GM23338 (cell line): Measurements from ENCODE around the gene KDM7A.

Experiments
- CREB1 ChIP-seq: fragments of 250-450 bp; sonication (Bioruptor Pico); IDR thresholded peaks from 2 replicates; pipeline ENCODE4 v1.5.0; 2020; ENCODE audit warnings: low read depth, mild to moderate bottlenecking, moderate library complexity
- ETS1 ChIP-seq: IDR thresholded peaks from 2 replicates; pipeline ENCODE4 v1.6.1; 2016; ENCODE audit warnings: antibody characterized with exemption
- EZH2 ChIP-seq: fragments of 200-600 bp; sonication (generic); IDR thresholded peaks from one replicate; pipeline ENCODE4 v1.8.0; 2017; ENCODE audit warnings: antibody characterized with exemption, mild to moderate bottlenecking, low read depth; ENCODE audit not compliant: unreplicated experiment
- EZH2phosphoT487 ChIP-seq: fragments of 200-600 bp; sonication (generic); IDR thresholded peaks from one replicate; pipeline ENCODE4 v1.8.1; 2018; ENCODE audit warnings: antibody characterized with exemption; ENCODE audit not compliant: unreplicated experiment
- NANOG ChIP-seq: IDR thresholded peaks from 2 replicates; pipeline ENCODE4 v1.6.1; 2016; ENCODE audit warnings: antibody characterized with exemption, borderline replicate concordance
- POLR2AphosphoS5 ChIP-seq: IDR thresholded peaks from 2 replicates; pipeline ENCODE4 v1.6.1; 2016; ENCODE audit warnings: antibody characterized with exemption, low read depth
- TF ChIP-seq, protein P1 (sequence below), 2 experiments: fragments of 200-600 bp in 1 of 2; sonication (generic) in 1 of 2; conservative IDR thresholded peaks; 2 replicates each; pipeline versions ENCODE4 v1.5.1 to v1.6.1; 2016 to 2017; ENCODE audit warnings: antibody characterized with exemption in 2 of 2, low read depth in 2 of 2, mild to moderate bottlenecking in 2 of 2, moderate library complexity in 1 of 2
- TF ChIP-seq, protein P2 (sequence below): IDR thresholded peaks from one replicate; pipeline ENCODE4 v1.6.1; 2018; ENCODE audit warnings: antibody characterized with exemption; ENCODE audit not compliant: unreplicated experiment

DNA sequence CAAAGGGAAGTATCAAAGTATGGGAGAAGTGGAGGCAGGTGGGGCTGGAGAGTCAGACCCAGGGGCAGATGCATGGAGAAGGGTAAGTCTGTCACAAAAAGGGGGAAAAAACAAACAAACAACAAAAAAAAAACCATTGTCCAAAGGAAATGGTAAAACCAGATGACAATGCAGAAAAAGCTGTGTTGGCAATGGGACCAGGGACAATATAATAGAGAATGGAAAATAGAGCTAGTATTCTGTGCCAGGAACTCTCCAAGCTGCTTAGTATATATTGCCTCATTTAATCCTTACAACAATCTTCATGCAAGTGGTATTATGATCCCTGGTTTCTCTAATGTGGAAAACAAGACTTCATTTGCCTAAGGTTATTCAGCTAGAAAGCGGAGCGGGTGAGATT is 13.1 kb upstream of the KDM7A start:
- TF ChIP-seq NANOG (no peak), EZH2phosphoT487 (no peak), EZH2 (no peak), POLR2AphosphoS5 (no peak), CREB1 (CRISPR knock-in tag) (no peak), ETS1 (no peak)
- TF ChIP-seq, protein P1, sequence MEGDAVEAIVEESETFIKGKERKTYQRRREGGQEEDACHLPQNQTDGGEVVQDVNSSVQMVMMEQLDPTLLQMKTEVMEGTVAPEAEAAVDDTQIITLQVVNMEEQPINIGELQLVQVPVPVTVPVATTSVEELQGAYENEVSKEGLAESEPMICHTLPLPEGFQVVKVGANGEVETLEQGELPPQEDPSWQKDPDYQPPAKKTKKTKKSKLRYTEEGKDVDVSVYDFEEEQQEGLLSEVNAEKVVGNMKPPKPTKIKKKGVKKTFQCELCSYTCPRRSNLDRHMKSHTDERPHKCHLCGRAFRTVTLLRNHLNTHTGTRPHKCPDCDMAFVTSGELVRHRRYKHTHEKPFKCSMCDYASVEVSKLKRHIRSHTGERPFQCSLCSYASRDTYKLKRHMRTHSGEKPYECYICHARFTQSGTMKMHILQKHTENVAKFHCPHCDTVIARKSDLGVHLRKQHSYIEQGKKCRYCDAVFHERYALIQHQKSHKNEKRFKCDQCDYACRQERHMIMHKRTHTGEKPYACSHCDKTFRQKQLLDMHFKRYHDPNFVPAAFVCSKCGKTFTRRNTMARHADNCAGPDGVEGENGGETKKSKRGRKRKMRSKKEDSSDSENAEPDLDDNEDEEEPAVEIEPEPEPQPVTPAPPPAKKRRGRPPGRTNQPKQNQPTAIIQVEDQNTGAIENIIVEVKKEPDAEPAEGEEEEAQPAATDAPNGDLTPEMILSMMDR (conservative IDR thresholded peaks at IDR 0.05; ENCODE audit: low read depth in 2 of 2): no peak
- TF ChIP-seq, protein P2, sequence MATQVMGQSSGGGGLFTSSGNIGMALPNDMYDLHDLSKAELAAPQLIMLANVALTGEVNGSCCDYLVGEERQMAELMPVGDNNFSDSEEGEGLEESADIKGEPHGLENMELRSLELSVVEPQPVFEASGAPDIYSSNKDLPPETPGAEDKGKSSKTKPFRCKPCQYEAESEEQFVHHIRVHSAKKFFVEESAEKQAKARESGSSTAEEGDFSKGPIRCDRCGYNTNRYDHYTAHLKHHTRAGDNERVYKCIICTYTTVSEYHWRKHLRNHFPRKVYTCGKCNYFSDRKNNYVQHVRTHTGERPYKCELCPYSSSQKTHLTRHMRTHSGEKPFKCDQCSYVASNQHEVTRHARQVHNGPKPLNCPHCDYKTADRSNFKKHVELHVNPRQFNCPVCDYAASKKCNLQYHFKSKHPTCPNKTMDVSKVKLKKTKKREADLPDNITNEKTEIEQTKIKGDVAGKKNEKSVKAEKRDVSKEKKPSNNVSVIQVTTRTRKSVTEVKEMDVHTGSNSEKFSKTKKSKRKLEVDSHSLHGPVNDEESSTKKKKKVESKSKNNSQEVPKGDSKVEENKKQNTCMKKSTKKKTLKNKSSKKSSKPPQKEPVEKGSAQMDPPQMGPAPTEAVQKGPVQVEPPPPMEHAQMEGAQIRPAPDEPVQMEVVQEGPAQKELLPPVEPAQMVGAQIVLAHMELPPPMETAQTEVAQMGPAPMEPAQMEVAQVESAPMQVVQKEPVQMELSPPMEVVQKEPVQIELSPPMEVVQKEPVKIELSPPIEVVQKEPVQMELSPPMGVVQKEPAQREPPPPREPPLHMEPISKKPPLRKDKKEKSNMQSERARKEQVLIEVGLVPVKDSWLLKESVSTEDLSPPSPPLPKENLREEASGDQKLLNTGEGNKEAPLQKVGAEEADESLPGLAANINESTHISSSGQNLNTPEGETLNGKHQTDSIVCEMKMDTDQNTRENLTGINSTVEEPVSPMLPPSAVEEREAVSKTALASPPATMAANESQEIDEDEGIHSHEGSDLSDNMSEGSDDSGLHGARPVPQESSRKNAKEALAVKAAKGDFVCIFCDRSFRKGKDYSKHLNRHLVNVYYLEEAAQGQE: no peak
